Choroid plexus epithelial cell (primary cell): ENCODE data around the gene IQUB.
"Not testable (repeated sequence)": the region's sequence is repeated elsewhere in the genome, so short reads cannot be mapped to it uniquely, and the experiment has no call there.

Experiments
- DNase-seq: peaks from one replicate; pipeline ENCODE4 v3.0.0-alpha.2; 2010; ENCODE audit warnings: low read depth
- H3K4me3 ChIP-seq: 2 replicates; pipeline ENCODE4 v1.5.1; 2011; ENCODE audit warnings: low read depth, mild to moderate bottlenecking, control low read depth, low read length, moderate library complexity
- CTCF ChIP-seq: conservative IDR thresholded peaks from 2 replicates; pipeline ENCODE4 v1.5.1; 2011; ENCODE audit warnings: low read depth, mild to moderate bottlenecking, control low read depth, inconsistent platforms, low read length, moderate library complexity

The IQUB gene

GRCh38 chr7:123485187-123485586 lies 49.2 kb downstream of the IQUB start:
- no peak for TF ChIP-seq CTCF

GRCh38 chr7:123484199-123484598 lies 50.2 kb downstream of the IQUB start:
- DNase-seq: no peak
- no peak overlapping the region for H3K4me3 ChIP-seq
- TF ChIP-seq CTCF: no peak

More at GRCh38 chr7:123485187-123485586, 49.2 kb downstream of the IQUB start:
- no peak overlapping the region for H3K4me3 ChIP-seq
- DNase-seq: no peak

GRCh38 chr7:123480107-123480506 lies 54.3 kb downstream of the IQUB start:
- DNase-seq: no peak
- no peak for TF ChIP-seq CTCF
- H3K4me3 ChIP-seq: no peak overlapping the region

- H3K4me3 ChIP-seq, DNase-seq: not testable (repeated sequence)
Measured at GRCh38 chr7:123478056-123478455, 56.3 kb downstream of the IQUB start.

GRCh38 chr7:123472750-123473445 lies 61.5 kb downstream of the IQUB start:
- no peak for TF ChIP-seq CTCF
- no peak for DNase-seq
- H3K4me3 ChIP-seq: no peak overlapping the region

GRCh38 chr7:123472327-123472726 lies 62.1 kb downstream of the IQUB start:
- no peak for TF ChIP-seq CTCF
- DNase-seq: no peak
- H3K4me3 ChIP-seq: no peak overlapping the region

GRCh38 chr7:123468303-123468702 lies 66.1 kb downstream of the IQUB start:
- DNase-seq: no peak
- no peak overlapping the region for H3K4me3 ChIP-seq
- no peak for TF ChIP-seq CTCF
